ENCODE data around the gene OSBPL2.

- TF ChIP-seq CTCF (tag by site-specific recombination; IDR thresholded peaks at IDR 0.05) (no peak), PRDM10 (tag by site-specific recombination; IDR thresholded peaks at IDR 0.05) (no peak)
These were observed 77.5 kb downstream of the OSBPL2 start for GRCh38 chr20:62315773-62316172.

Measured in HEK293 (cell line).